Measurements from ENCODE around the gene AURKB.
A peak's percentile ranks its signal among the peaks of the same experiment; 100 is the strongest.
"Not testable (repeated sequence)": the region's sequence is repeated elsewhere in the genome, so short reads cannot be mapped to it uniquely, and the experiment has no call there.

Gene AURKB

DNA sequence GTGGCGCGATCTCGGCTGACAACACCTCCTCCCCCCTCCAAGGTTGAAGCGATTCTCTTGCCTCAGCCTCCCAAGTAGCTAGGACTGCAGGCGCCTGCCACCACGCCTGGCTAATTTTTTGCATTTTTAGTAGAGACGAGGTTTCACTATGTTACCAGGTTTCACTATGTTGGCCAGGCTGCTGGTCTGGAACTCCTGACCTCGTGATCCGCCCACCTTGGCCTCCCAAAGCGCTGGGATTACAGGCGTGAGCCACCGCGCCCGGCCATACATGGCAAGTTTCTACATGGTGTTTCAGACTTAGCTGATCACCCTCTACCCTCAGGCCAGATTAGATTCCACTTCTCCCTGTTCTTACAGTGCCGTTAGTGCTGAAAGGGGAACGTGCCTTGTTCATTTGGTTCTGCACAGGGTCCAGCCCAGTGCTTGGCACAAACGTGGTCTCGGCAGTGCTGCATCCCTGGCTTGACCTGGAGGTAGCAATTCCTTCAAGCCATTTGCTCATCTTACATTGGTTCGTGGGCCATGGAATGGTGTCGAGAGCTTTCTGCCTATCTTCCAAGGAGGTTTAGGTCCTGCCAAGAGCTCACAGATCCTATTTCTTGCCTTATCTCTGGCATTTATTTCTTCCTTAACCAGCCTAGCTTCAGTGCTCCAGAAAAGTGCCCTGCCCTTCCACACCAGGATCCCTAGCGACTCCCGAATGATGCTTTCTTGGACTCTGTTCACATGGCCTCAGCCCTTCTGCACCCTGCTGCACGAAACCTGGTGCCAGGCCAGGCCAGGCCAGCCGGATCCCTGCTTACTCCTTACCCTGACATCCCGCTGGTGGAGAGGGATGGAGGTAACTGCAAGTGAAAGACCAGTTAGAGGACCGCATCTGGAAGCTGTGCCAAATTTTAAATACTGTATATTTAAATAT is 14.8 kb upstream of the AURKB start:
- no peak for DNase-seq

GRCh38 chr17:8223356-8224126 is 13.2 kb upstream of the AURKB start:
- peak; percentile 51 for DNase-seq

DNA sequence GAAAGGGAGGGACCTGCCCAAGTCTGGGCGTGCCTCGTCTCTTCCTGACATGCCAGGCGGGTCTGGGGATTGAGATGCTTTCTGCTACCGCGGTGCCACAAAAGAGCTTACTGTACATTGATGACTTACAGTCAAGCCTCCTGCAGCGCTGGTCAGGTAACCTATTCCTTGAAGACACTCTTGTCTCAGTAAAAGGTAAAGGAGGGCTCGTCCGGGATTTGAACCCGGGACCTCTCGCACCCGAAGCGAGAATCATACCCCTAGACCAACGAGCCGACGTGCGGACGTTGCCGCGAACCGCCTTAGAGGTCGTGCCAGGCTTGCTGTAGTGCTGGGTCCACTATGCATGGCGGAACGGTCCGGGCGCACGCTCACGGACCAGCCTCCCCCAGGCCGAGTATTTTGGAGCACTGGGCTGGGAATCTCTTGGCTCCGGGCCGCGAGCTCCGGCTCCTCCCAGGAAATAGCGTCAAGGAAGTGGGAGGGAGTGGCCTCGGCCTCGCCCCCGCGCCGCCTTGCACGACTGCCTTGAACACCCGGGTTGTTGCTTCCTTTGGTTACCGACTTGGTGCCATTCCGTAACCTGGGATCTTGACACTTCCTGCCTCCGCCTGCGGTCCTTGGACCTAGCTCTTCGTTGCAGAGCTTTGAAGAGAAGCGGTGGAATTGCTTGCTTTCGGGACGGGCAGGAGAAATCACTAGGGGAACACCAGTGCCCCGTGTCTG is 12.4 kb upstream of the AURKB start:
- peak; percentile 70 for DNase-seq

DNA sequence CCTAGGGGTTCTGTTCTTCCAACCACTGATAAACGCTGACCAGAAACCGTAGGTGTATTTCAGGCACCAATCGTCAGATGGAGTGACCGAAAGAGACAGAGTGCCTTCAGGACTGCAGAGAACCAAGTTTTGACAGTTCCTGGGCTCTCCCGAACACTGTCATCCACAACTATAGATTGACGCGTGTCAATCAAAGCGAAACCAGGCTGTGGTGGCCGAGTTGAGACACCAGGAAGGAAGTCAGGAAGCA is 11.9 kb upstream of the AURKB start:
- no peak for DNase-seq

- peak; percentile 48 for DNase-seq
Observed at GRCh38 chr17:8221663-8222379, 11.4 kb upstream of the AURKB start.

GRCh38 chr17:8220783-8221662 is 10.6 kb upstream of the AURKB start:
- DNase-seq: peak; percentile 25

GRCh38 chr17:8214000-8214399 is 3.6 kb upstream of the AURKB start:
- not testable (repeated sequence) for DNase-seq

DNA sequence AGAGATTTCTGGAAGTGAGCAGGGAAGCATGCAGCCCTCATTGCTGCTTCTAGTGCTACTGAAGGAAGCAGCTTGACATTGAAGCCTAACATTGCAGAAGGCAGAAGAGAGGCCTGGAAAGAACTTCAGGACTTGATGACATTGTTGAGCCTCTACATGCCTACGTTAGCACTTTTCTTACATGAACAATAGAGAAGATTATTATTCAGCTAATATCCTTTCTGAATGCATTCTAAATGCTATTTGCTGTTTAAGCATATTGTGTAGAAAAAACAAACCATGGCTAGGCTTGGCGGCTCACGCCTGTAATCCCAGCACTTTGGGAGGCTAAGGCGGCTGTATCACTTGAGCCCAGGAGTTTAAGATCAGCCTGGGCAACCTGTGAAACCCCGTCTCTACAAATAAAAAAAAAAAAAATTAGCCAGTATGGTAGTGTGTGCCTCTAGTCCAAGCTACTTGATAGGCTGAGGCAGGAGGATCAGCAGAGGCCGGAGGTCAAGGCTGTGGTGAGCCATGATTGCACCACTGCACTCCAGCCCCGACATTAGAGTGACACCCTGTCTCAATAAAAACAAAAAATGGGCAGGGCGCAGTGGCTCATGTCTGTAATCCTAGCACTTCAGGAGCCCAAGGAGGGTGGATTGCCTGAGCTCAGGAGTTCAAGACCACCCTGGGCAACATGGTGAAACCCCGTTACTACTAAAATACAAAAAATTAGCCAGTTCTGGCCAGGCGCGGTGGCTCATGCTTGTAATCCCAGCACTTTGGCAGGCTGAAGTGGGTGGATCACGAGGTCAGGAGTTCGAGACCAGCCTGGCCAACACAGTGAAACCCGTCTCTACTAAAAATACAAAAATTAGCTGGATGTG is 2.2 kb upstream of the AURKB start:
- DNase-seq: peak; percentile 0

- DNase-seq: peak; percentile 0
Observed at GRCh38 chr17:8210761-8211458, 535 bp upstream of the AURKB start.

- DNase-seq: no peak
Observed at GRCh38 chr17:8206536-8206935, 3.8 kb downstream of the AURKB start.

DNA sequence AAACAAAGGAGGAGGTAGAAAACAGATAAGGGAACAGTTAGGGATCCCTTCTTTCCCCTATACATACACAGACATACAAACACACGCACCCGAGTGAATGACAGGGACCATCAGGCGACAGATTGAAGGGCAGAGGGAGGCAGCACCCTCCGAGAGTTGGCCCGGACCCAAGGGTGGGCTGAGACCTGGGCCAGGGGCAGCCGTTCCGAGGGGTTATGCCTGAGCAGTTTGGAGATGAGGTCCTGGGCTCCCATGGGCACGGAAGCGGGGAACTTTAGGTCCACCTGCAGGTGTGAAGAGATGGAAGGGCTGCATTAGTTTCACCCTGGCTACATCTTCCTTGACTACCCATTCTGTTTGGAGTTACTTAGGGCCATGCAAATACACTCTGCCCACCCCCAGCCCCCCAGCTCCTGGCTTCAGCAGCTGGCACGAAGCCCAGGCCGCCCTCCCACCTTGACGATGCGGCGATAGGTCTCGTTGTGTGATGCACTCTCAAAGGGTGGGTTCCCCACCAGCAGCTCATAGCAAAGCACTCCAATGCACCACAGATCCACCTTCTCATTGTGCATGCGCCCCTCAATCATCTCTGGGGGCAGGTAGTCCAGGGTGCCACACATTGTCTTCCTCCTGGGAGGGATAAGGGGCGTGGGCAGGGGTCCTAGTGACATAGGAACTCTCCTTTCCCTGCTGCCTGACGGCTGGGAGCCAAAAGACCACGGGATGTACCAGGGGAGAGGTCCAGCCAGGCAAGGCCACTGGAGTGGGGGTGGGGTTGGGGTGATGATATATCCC is 5.4 kb downstream of the AURKB start:
- no peak for DNase-seq

DNA sequence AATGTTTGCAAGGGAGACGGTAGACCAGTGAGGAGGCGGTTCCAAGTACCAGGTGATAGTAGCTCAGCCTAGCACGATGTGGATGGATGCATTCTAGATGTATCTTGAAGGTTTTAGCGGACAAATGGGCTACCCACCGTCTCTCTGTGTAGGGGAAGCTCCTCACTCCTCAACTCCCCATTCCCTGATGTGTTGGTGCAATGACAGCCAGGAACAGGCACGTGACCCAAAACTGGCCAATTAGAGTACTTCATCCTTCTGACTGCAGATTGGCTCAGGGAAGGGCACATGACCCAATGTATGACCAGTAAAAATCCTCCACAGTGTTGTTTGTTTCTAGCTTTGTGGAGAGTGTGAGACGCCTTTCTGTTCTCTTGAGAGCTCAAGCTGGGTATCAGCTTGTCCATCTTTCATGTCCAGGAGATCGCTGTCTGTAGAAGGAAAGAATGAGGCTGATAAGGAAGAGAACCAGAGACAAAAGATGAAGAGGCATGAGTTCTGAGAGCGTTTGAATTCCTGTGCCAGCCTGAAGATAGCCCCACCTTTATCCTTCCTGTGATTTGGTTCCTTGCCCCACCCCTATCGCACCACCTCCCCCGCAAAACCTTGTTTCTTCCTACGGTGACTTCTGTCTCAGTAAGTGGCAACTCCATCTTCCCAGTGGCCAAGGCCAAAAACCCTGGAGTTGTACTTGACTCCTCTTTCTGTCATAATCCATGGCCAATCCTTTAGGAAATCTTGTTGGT is 18.1 kb downstream of the AURKB start:
- no peak for DNase-seq

- DNase-seq: peak; percentile 24
Observed at GRCh38 chr17:8190506-8190905, 19.9 kb downstream of the AURKB start.

DNA sequence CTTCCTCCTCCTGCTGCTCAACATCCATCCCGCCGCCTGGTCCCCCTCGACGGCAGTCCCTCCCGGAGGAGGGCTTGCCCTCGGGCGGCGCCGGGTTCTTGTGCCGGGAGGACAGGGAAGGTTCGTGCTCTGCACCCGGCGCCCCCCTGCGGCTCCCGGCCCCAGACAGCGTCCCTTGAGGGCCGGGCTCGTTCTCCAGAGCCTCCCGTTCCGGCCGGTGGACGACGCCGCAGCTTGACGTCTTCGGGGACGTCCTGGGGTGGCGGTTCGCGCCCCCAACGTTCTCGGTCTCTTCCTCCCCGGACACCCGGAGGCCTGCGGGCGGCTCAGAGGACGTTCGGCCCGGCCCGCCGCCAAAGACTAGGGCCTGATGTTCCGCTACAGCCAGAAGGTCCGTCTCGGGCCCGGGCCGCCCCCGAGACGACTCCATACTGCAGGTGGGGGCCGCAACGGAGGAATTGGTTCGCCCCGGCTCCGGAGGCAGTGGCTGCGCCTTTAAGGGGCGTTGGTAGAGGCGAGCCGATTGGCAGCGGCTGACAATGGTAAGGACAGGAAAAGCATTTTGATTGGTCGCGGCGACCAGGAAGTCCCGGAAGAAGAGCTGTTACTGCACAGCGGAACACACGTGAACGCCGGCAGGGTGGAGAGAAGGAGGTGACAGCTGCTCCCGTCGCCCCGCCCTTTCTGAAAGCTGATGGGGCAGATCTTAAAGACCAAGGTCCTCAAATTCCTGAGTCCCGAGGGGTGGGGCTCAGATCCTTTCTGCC is 20.5 kb downstream of the AURKB start, which contains the start of gene BORCS6:
Gene BORCS6 (minus strand): TSS at position 470 of the 767 bp plus-strand sequence. CDS start 40 bp downstream, at position 430.
- DNase-seq: peak; percentile 89

DNA sequence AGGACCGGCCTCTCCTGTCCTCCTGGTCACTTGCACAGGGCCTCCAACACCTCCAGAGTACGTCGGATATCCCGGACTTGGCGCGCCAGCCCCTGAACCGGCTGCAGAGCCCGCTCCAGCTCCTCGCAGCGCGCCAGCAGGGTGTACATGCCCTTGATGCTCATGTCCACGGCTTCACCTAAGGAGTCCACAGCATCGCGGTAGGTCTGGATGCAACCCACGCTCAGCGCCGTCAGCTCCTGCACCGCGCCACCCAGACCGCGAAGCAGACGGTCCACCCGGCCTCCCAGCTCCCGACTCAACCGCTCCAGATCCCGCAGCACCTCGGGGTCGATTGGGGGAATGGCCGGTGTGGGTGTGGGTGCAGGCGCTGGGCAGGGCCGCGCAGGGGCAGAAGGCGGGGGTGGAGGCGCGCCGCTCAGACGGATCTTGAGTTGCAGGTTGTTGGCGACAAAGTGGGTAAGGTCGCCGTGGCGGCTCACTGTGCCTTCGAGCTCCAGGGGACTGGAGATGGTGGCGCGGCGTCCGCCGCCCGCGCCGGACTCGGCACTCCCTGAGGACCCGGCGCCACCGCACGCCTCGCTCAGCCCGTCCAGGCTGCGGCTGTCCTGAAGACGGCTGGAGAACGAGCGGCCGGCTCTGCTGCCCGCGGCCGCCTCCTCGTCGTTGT is 21.2 kb downstream of the AURKB start:
- no peak for DNase-seq

DNA sequence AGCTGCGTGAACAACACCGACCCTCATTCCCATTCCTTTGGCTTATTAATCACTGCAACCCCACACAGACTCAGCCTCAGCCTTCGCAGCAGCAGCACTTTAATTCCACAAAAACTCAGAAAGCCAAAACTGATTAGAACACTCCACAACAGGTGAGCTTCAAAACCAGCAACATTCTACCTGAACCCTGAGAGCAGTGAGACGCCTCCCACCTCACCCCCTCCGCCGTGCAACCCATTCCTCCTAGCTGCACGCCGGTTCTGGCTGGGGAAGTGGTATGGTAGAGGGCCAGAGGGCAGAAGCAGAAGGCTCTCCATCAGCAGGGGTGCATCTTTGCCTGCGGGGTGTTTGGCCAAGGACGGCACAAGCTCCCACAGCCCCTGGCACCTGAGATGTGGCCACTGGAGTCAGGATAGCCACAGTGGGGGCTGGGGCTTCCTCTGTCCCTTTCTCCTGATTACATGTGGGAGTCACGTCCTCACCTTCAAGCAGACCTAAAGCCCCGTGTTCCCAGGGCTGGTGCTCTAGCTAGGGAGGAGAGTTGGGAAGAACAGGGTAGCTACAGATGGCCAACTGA is 22.0 kb downstream of the AURKB start:
- DNase-seq: no peak
